Smooth muscle cell (in vitro differentiated cells): ENCODE measurements around the gene SYNDIG1. TPM values are rescaled to one million over a fixed set of nuclear protein-coding genes. Genes with fewer than 3 reads are reported as not detected.

Source experiments
- DNase-seq: peaks from one replicate; lab custom pipeline; 2025; ENCODE audit not compliant: unreplicated experiment; lab: John Stamatoyannopoulos, UW
- H2AFZ ChIP-seq: fragments of 200-600 bp; sonication (generic); 2 replicates; pipeline ENCODE4 v1.6.0; 2016; ENCODE audit warnings: antibody characterized with exemption, low read depth, mild to moderate bottlenecking
- H3F3A ChIP-seq: fragments of 200-600 bp; sonication (generic); 2 replicates; pipeline ENCODE4 v1.6.0; 2017; ENCODE audit warnings: antibody characterized with exemption, low read depth
- H3K27ac ChIP-seq: fragments of 200-600 bp; sonication (generic); 2 replicates; pipeline ENCODE4 v1.5.1; 2016; ENCODE audit warnings: low read depth, mild to moderate bottlenecking
- H3K27me3 ChIP-seq: fragments of 200-600 bp; sonication (generic); 2 replicates; pipeline ENCODE4 v1.6.1; 2016; ENCODE audit warnings: low read depth, mild to moderate bottlenecking
- H3K36me3 ChIP-seq: fragments of 200-600 bp; sonication (generic); 2 replicates; pipeline ENCODE4 v1.5.1; 2016; ENCODE audit warnings: low read depth
- H3K4me1 ChIP-seq: fragments of 200-600 bp; sonication (generic); 2 replicates; pipeline ENCODE4 v1.5.1; 2016; ENCODE audit warnings: low read depth
- H3K4me2 ChIP-seq: fragments of 200-600 bp; sonication (generic); 2 replicates; pipeline ENCODE4 v1.6.0; 2016; ENCODE audit warnings: mild to moderate bottlenecking
- H3K4me3 ChIP-seq: fragments of 200-600 bp; sonication (generic); 2 replicates; pipeline ENCODE4 v1.5.1; 2016; ENCODE audit warnings: mild to moderate bottlenecking
- H3K79me2 ChIP-seq: fragments of 200-600 bp; sonication (generic); 2 replicates; pipeline ENCODE4 v1.6.0; 2016; ENCODE audit warnings: low read depth, mild to moderate bottlenecking
- H3K9ac ChIP-seq: fragments of 200-600 bp; sonication (generic); 2 replicates; pipeline ENCODE4 v1.6.0; 2016; ENCODE audit warnings: low read depth
- H3K9me3 ChIP-seq: fragments of 200-600 bp; sonication (generic); replicated peaks from 2 replicates; pipeline ENCODE4 v1.5.1; 2016; ENCODE audit warnings: low read depth
- H4K20me1 ChIP-seq: fragments of 200-600 bp; sonication (generic); 2 replicates; pipeline ENCODE4 v1.6.0; 2016; ENCODE audit warnings: low read depth
- WGBS: methylation state at CpG from one replicate; pipeline ENCODE4 v1.1.7; 2016; ENCODE audit warnings: low lambda C conversion rate; 5-methylcytosine and 5-hydroxymethylcytosine counted together
- polyA plus RNA-seq: library from polyadenylated mRNA; unstranded; fragments of >200 nt; fragmentation: Nextera tagmentation; extraction: Ambion mirVana; gene quantifications from 2 replicates; pipeline ENCODE4 v1.2.1, GENCODE V29; 2016
- total RNA-seq: library from RNA; depleted of rRNA; stranded (reverse); fragments of >200 nt; gene quantifications from 2 replicates; pipeline ENCODE4 v1.2.3, GENCODE V29; 2014
- TF ChIP-seq, protein P1 (sequence below): fragments of 200-600 bp; sonication (generic); IDR thresholded peaks from 2 replicates; pipeline ENCODE4 v1.5.1; 2017; ENCODE audit warnings: borderline replicate concordance, mild to moderate bottlenecking, antibody characterized with exemption; ENCODE audit not compliant: insufficient read depth, poor library complexity, severe bottlenecking

Gene SYNDIG1
- total and polyA plus RNA-seq, 2 experiments from 2014 or later = 1.8 to 2.2 TPM

DNA sequence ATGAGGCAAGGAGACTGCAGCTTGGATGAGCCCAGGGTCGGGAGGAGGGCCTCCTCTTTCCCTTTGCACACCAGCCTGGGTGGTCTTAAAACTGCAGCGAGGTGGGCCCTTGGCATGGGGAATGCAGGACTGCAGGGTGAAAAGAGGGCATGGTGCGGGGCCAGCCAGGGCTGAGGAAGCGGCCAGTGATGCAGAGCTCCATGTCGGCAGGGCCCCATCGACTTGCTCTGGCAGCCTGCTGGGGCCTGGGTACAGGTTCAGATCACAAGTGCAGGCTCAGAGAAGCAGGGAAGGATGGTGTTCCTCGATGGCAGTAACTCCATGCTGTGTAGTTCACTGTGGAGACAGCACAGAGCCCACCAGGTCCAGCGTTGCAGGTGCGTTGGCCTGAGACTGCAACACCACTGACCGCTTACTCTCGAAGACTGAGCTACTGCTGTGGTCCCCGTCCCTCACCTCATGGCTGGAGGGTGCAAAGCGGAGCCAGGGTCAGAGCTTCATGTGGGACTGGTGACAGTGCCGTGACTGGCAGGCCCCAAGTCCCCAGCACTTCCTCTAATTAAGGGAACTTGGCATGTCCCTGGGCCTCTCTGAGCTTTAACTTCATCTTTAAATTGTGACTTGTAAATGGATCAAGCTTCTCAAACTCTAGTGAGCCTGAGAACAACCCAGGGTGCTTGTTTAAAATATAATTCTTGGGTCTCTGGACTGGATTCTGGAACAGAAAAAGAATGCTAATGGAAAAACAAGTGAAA lies 223.2 kb downstream of the SYNDIG1 start:
- Histone ChIP-seq H3K4me1 (no peaks in the 10 kb centered on the region), H3K27ac (no peak overlapping the region), H3F3A (no peaks in the 10 kb centered on the region), H3K36me3 (no peaks in the 10 kb centered on the region), H3K9ac (no peak overlapping the region), H3K9me3 (no peaks in the 10 kb centered on the region), H4K20me1 (no peaks in the 10 kb centered on the region), H3K4me2 (no peak overlapping the region), H3K4me3 (no peak overlapping the region), H3K79me2 (no peaks in the 10 kb centered on the region), H2AFZ (no peak overlapping the region), H3K27me3 (no peaks in the 10 kb centered on the region)
- WGBS = 90% methylated on average over 14 of the region's 14 CpGs
- TF ChIP-seq, protein P1, sequence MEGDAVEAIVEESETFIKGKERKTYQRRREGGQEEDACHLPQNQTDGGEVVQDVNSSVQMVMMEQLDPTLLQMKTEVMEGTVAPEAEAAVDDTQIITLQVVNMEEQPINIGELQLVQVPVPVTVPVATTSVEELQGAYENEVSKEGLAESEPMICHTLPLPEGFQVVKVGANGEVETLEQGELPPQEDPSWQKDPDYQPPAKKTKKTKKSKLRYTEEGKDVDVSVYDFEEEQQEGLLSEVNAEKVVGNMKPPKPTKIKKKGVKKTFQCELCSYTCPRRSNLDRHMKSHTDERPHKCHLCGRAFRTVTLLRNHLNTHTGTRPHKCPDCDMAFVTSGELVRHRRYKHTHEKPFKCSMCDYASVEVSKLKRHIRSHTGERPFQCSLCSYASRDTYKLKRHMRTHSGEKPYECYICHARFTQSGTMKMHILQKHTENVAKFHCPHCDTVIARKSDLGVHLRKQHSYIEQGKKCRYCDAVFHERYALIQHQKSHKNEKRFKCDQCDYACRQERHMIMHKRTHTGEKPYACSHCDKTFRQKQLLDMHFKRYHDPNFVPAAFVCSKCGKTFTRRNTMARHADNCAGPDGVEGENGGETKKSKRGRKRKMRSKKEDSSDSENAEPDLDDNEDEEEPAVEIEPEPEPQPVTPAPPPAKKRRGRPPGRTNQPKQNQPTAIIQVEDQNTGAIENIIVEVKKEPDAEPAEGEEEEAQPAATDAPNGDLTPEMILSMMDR = no peak
- no peak for DNase-seq

DNA sequence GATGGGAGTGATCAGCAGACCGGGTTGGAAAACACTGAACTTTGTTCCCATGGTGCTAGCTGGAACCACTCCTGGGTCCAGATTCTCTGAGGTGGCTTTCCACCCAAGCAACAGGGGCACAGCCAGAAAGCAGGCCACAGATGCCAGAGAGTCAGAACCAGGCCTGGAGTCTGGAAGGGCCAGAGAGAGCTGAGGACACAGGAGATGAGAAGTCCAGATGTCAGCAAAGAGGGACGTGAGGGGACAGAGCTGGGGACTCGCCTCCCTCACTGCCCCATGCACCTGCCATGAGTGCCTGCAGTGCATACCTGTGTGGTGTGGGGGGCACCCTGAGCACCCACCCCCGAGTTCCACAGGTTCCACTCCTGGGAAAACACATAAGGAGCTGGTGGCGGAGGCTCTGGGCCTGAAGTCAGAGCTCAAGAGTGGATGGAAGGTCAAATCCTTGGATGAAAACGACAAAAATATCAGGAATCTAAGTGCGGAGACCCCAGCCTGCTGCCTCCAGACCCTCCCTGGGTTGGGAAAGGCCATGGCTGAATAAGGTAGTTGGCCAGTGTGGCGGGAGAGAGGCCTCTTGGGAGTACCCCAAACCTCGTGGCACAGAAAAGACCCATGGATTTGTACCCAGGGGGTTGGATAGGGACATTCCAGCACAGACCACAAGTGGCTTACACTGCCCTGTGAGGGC lies 224.2 kb downstream of the SYNDIG1 start:
- H3K9me3 ChIP-seq = no peaks in the 10 kb centered on the region
- no peaks in the 10 kb centered on the region for H3F3A ChIP-seq
- no peaks in the 10 kb centered on the region for H3K36me3 ChIP-seq
- no peaks in the 10 kb centered on the region for H3K27me3 ChIP-seq
- H3K4me3 ChIP-seq = no peak overlapping the region
- H3K27ac ChIP-seq = no peak overlapping the region
- no peaks in the 10 kb centered on the region for H3K79me2 ChIP-seq
- H4K20me1 ChIP-seq = no peaks in the 10 kb centered on the region
- no peak for DNase-seq
- 93% methylated on average over 9 of the region's 9 CpGs for WGBS
- H3K4me1 ChIP-seq = no peaks in the 10 kb centered on the region
- no peak overlapping the region for H3K9ac ChIP-seq
- TF ChIP-seq, protein P1 = no peak
- H3K4me2 ChIP-seq = no peak overlapping the region
- no peak overlapping the region for H2AFZ ChIP-seq

DNA sequence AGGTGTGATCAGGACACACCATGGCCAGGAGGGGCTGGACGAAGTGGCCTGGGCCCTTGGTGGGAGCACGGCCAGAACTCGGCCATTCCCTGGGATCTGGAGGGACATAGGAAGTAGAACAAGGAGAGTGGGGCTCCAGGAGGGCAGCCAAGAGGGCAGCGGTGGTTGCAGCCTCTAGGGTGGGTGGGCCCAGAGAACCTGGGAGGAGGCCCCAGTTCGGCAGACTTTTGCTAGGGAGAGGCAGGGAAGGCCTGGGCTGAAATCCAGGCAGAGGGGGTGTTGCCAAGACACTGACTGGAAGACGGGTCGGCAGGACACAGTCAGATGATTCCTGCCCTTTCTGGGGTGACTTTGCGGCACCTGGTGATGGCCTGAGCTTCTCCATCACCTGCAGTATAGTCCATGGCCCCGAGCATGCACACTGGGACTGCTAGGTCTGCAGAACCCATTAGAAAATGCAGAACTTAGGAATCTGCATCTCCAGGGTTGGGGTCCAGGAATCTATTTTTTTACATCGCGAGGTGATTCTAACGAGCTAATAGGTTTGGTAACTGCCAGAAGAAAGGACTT lies 224.8 kb downstream of the SYNDIG1 start:
- no peak overlapping the region for H2AFZ ChIP-seq
- no peaks in the 10 kb centered on the region for H3K79me2 ChIP-seq
- WGBS = 94% methylated on average over 12 of the region's 12 CpGs
- H3K9ac ChIP-seq = no peak overlapping the region
- TF ChIP-seq, protein P1 = no peak
- no peak for DNase-seq
- no peaks in the 10 kb centered on the region for H3K4me1 ChIP-seq
- H3F3A ChIP-seq = no peaks in the 10 kb centered on the region
- no peak overlapping the region for H3K4me2 ChIP-seq
- H3K9me3 ChIP-seq = no peaks in the 10 kb centered on the region
- H3K4me3 ChIP-seq = no peak overlapping the region
- H3K27ac ChIP-seq = no peak overlapping the region
- H3K36me3 ChIP-seq = no peaks in the 10 kb centered on the region
- no peaks in the 10 kb centered on the region for H3K27me3 ChIP-seq
- H4K20me1 ChIP-seq = no peaks in the 10 kb centered on the region
